BE2C (cell line): ENCODE results near the gene TNFSF11.
"Not testable (repeated sequence)": the region's sequence is repeated elsewhere in the genome, so short reads cannot be mapped to it uniquely, and the experiment has no call there.

ENCODE experiments used
- DNase-seq: peaks from one replicate; pipeline ENCODE4 v3.0.0-alpha.2; 2020
- H3K27me3 ChIP-seq: fragments of 250-450 bp; sonication (Bioruptor Pico); 2 replicates; pipeline ENCODE4 v1.5.1; 2020; ENCODE audit warnings: mild to moderate bottlenecking
- H3K36me3 ChIP-seq: fragments of 250-450 bp; sonication (Bioruptor Pico); 2 replicates; pipeline ENCODE4 v1.5.1; 2020; ENCODE audit warnings: mild to moderate bottlenecking
- H3K4me1 ChIP-seq: fragments of 250-450 bp; sonication (Bioruptor Pico); 2 replicates; pipeline ENCODE4 v1.5.1; 2020
- H3K4me3 ChIP-seq: 2 replicates; pipeline ENCODE4 v1.5.1; 2011; ENCODE audit warnings: low read depth, low read length
- H3K9me3 ChIP-seq: fragments of 250-450 bp; sonication (Bioruptor Pico); 2 replicates; pipeline ENCODE4 v1.5.1; 2020
- CTCF ChIP-seq: IDR thresholded peaks from 2 replicates; pipeline ENCODE4 v1.5.1; 2012; ENCODE audit warnings: mild to moderate bottlenecking, low read depth, low read length

The TNFSF11 gene

GRCh38 chr13:42553098-42554046, 20.6 kb upstream of the TNFSF11 start:
- DNase-seq, result no peak

GRCh38 chr13:42559057-42559456, 14.9 kb upstream of the TNFSF11 start:
- Histone ChIP-seq H3K4me3 (no peak overlapping the region), H3K27me3 (no peaks in the 10 kb centered on the region), H3K36me3 (no peaks in the 10 kb centered on the region), H3K9me3 (no peaks in the 10 kb centered on the region; the same call in 1 of the 2 replicates), H3K4me1 (no peaks in the 10 kb centered on the region)
- TF ChIP-seq CTCF, result no peak
- no peak for DNase-seq

More at GRCh38 chr13:42553098-42554046, 20.6 kb upstream of the TNFSF11 start:
- Histone ChIP-seq H3K4me3 (no peak overlapping the region), H3K4me1 (no peaks in the 10 kb centered on the region), H3K36me3 (no peaks in the 10 kb centered on the region), H3K9me3 (no peaks in the 10 kb centered on the region), H3K27me3 (peaks cover 3% of the 10 kb centered on the region; the same call in 1 of the 2 replicates)
- no peak for TF ChIP-seq CTCF

DNA sequence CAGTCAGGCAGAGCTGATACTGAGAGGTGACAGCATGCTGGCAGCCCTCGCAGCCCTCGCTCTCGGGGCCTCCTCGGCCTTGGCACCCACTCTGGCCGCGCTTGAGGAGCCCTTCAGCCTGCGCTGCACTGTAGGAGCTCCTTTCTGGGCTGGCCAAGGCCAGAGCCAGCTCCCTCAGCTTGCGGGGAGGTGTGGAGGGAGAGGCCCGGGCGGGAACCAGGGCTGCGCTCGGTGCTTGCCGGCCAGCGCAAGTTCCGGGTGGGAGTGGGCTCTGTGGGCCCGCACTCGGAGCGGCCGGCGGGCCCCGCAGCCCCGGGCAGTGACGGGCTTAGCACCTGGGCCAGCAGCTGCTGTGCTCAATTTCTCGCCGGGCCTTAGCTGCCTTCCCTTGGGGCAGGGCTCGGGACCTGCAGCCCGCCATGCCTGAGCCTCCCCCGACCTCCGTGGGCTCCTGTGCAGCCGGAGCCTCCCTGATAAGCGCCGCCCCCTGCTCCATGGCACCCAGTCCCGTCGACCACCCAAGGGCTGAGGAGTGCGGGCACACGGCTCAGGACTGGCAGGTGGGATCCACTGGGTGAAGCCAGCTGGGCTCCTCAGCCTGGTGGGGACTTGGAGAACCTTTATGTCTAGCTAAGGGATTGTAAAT, 14.3 kb upstream of the TNFSF11 start:
- H3K4me3 ChIP-seq, DNase-seq, H3K36me3 ChIP-seq, H3K9me3 ChIP-seq, H3K4me1 ChIP-seq, H3K27me3 ChIP-seq: not testable (repeated sequence)

DNA sequence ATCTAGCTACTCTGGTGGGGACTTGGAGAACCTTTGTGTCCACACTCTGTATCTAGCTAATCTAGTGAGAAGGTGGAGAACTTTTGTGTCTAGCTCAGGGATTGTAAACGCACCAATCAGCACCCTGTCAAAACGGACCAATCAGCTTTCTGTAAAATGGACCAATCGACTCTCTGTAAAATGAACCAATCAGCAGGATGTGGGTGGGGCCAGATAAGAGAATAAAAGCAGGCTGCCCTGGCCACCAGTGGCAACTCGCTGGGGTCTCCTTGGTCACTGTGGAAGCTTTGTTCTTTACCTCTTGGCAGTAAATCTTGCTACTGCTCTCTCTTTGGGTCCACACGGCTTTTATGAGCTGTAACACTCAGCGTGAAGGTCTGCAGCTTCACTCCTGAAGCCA, 13.6 kb upstream of the TNFSF11 start:
- H3K27me3 ChIP-seq, H3K4me1 ChIP-seq, H3K36me3 ChIP-seq, DNase-seq, H3K9me3 ChIP-seq, H3K4me3 ChIP-seq: not testable (repeated sequence)

DNA sequence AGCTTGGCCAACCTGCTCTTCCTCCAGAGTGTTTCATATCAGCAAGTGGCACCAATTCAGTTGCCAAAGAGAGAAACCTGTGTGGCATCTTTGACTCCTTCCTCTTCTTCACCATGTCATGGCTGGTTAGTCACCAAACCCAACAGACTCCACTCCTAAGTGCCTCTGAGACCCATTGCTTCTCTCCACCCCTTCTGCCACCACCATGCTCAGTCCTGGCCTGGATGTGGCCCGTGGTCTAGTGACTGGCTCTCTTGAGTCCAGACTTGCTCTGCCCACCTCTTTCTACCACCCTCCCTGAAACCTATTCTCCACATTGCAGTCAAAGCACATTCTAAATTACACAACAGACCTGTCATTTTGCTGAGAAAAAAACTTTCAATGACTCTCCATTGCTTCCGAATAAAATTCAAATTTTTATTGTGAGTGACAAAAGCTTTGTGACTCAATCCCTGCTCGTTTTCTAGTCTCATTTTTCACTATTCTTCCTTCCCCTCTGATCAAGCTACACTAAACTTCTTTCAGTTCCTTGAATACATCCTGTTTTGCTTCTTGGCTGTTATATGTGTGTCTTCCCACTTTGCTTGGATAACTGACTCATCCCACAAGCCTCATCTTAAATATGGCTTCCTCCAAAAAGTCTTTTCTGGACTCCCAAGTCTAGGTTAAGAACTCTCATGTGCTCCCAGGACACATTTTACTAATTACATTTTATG, 12.0 kb upstream of the TNFSF11 start:
- Histone ChIP-seq H3K36me3 (no peaks in the 10 kb centered on the region), H3K4me1 (no peaks in the 10 kb centered on the region), H3K9me3 (no peaks in the 10 kb centered on the region; the same call in 1 of the 2 replicates), H3K27me3 (no peaks in the 10 kb centered on the region), H3K4me3 (no peak overlapping the region)
- no peak for TF ChIP-seq CTCF
- DNase-seq, result no peak

DNA sequence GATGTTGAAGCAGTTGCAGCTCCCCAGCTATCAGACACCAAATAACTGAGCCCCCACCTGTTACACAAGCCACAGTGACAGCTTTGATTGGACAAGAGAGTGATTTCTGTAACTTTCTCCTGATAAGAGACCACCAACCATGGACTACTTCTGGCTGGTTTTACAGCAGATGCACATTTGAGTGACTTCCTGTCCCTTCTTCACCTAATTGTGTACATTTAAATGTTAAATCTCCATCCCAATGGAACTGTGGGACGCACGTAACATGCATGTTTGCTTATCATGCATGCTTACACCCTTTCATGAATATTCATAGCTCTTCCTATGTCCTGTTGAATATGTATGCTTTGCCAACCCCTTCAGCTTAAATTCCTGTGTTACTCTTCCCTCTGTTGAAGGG, 6.0 kb upstream of the TNFSF11 start:
- H3K4me3 ChIP-seq, result no peak overlapping the region
- H3K9me3 ChIP-seq, result no peaks in the 10 kb centered on the region; the same call in 1 of the 2 replicates
- no peaks in the 10 kb centered on the region for H3K4me1 ChIP-seq
- no peak for DNase-seq
- no peak for TF ChIP-seq CTCF
- H3K27me3 ChIP-seq, result peaks cover 26% of the 10 kb centered on the region
- H3K36me3 ChIP-seq, result no peaks in the 10 kb centered on the region
